ENCODE results near the gene GTF3C4.

GTF3C4 gene

GRCh38 chr9:132646726-132647125, 23.5 kb upstream of the GTF3C4 start:
- in situ Hi-C loops (cut with MboI; ENCODE audit: low sequenced_read_pairs), result no loop called here

DNA sequence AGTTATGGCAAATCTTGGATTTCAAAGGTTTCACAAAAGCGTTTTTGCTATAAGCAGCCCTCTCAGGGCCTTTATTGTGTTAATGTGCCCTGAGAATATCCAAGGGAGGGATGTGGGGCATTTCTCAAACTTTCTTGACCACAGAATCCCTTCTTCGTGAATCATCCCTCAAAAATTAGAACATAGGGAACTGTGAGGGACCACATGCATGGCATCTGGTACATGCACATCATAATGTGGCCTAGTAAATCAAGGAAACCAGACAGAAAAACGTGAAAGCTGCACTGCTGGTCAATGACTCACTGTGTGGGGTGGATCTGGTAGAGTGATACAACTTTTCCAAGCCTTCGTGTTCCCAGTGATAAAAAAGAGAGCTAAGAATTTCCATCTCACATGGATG, 22.9 kb upstream of the GTF3C4 start:
- in situ Hi-C loops (cut with MboI; ENCODE audit: low sequenced_read_pairs), result no loop called here

DNA sequence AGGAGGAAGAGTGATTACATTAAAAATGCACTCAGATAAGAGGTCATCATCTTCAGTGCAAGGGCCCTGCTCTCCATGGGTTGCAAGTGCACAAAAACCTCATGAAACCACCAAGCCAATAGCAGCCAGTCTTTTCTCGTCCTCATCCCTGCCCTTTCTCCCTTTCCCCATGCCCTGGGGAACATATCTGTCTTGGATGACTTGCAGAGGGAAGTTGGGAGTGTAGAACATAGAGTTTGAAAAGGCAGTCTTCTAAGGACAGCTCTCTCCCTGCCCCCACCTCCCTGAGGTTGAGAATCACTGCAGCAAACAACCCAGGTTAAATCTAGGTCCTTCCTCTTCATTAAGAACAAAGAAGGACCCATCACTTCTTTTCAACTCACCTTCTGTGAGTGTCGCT, 22.5 kb upstream of the GTF3C4 start:
- in situ Hi-C loops (cut with MboI; ENCODE audit: low sequenced_read_pairs), result no loop called here

DNA sequence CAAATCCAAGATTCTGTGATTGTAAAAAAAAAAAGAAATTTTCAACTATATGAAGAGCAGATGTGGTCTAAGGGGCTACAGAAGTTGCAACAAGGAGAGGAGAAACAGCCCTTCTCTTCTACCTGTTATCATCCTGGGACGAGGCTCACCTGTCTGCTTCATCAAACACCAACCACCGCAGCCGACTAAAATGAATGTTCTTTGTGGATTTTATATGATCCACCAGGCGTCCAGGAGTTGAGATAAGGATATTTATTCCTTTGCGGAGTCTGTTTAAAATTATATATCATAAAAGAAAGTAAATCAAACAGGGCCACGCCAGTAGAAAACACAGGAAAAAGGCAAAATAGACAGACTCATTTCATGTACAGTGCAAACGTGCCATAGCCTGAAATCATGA, 22.0 kb upstream of the GTF3C4 start:
- in situ Hi-C loops (cut with MboI; ENCODE audit: low sequenced_read_pairs), result no loop called here

DNA sequence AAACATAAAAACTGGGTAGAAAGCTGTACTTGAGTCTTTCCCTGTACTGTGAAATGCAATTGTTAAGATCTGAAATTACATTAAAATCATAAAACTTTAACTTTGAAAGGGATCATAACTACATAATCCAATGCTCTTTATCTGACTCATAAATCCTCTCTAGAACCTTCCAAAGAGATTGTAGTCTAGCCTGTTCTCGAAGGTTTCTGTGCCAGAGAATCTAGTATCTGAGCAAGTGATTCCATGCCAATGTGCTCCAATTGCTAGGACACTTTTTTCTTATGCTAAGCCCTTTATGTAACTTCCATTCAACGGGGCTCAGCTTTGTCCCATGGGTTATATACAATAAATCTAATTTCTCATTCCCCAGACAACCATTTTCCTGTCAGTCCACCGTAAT, 21.6 kb upstream of the GTF3C4 start:
- in situ Hi-C loops (cut with MboI; ENCODE audit: low sequenced_read_pairs), result no loop called here

DNA sequence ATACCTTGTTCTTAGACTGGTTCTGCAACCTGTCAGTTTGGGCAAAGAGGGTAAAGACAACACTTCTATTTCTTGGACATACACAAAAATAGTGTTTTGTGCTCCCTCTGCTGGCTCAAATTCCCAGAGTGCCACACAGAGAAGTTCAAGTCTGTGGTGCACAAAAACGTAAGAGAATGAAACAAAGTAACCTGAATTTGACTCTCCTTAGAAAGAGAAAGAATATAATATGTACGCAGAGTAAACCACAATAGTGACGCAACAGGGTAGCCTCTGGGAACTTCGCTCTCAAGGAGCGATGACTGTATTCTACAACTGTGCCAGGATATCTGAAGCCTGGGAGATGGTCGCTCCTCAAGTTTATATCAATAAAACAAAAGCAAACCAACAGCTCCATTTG, 19.0 kb upstream of the GTF3C4 start:
- in situ Hi-C loops (cut with MboI; ENCODE audit: low sequenced_read_pairs), result no loop called here

GRCh38 chr9:132656299-132656698, 14.0 kb upstream of the GTF3C4 start:
- in situ Hi-C loops (cut with MboI; ENCODE audit: low sequenced_read_pairs), result no loop called here

DNA sequence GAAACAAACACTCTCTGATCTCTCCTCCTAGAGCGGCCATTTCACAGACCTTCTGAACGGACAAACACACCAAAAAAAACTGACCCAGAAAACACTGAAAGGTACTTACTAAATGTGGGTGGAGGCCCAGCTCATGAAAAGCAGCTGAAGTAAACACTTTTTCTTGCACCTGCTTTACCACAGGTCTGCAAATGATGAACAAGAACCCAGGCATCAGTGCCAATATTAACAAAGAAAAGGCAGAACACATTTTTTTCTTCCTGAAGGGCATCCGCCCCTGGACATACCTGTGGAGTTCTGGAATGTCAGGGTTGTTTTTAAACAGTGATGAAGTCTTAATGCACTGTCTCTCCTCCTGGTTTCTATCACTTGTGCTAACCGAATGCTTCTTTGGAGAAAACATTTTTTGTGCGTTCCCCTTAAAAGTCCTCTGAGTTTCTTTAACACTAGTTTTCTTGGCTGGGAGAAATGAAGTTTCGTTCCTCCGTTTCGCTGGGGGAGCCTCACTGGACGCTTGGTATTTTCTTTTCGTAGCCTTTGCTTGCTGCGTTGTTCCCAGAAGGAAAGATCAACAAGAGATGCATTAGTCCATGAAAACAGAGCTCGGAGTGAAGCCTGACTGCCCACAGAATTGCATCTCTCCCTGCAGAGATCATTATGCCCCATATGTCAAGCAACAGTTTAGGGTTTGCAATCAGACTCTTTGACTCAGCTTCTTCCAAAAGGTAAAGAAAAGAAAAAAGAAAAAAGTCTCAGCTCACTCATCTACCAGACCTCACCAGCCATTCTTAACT, 7.9 kb upstream of the GTF3C4 start:
- in situ Hi-C loops (cut with MboI; ENCODE audit: low sequenced_read_pairs), result no loop called here

DNA sequence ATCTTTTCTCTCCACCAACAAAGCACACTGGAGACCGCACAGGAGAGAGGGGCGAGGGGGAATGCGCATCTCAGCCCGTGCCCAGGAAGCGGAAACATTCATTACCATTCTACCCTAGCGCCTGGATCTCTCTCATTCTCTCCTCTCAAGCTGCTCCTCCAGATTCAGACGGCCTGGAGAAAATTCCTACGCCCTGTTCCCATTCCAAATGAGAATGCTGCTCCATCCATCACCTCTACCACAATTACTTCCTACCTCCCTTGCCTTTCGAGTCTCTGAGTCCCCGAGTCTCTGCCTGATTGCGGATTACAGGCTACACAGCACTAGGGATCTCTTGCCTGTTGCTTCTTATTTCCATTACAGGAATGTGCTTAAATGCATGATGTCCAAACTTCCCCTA, 7.1 kb upstream of the GTF3C4 start:
- in situ Hi-C loops (cut with MboI; ENCODE audit: low sequenced_read_pairs), result no loop called here

GRCh38 chr9:132663851-132664250, 6.4 kb upstream of the GTF3C4 start:
- in situ Hi-C loops (cut with MboI; ENCODE audit: low sequenced_read_pairs), result no loop called here

- in situ Hi-C loops (cut with MboI; ENCODE audit: low sequenced_read_pairs), result no loop called here
Measured at GRCh38 chr9:132669319-132669697, 956 bp upstream of the GTF3C4 start.

- in situ Hi-C loops (cut with MboI; ENCODE audit: low sequenced_read_pairs), result no loop called here
Measured at GRCh38 chr9:132669698-132670456, 387 bp upstream of the GTF3C4 start, which contains the start of gene DDX31. DDX31 (minus strand) TSS chr9:132669983; CDS start chr9:132669934, 49 bp downstream.

- in situ Hi-C loops (cut with MboI; ENCODE audit: low sequenced_read_pairs), result no loop called here
Measured at GRCh38 chr9:132671620-132672412, 1.6 kb downstream of the GTF3C4 start.

- in situ Hi-C loops (cut with MboI; ENCODE audit: low sequenced_read_pairs), result no loop called here
Measured at GRCh38 chr9:132672413-132672690, 2.1 kb downstream of the GTF3C4 start.

GRCh38 chr9:132673355-132673754, 3.1 kb downstream of the GTF3C4 start:
- in situ Hi-C loops (cut with MboI; ENCODE audit: low sequenced_read_pairs), result no loop called here

GRCh38 chr9:132674485-132674884, 4.2 kb downstream of the GTF3C4 start:
- in situ Hi-C loops (cut with MboI; ENCODE audit: low sequenced_read_pairs), result no loop called here

DNA sequence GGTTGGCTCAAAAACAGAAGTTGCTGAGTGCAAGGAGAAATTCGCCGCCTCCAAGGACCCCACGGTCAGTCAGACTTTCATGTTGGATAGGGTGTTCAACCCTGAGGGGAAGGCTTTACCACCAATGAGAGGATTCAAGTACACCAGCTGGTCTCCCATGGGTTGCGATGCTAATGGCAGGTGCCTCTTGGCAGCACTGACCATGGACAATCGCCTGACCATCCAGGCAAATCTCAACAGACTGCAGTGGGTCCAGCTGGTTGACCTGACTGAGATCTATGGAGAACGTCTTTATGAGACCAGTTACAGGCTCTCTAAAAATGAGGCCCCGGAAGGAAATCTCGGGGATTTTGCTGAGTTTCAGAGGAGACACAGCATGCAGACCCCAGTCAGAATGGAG, 7.7 kb downstream of the GTF3C4 start:
- in situ Hi-C loops (cut with MboI; ENCODE audit: low sequenced_read_pairs), result no loop called here

DNA sequence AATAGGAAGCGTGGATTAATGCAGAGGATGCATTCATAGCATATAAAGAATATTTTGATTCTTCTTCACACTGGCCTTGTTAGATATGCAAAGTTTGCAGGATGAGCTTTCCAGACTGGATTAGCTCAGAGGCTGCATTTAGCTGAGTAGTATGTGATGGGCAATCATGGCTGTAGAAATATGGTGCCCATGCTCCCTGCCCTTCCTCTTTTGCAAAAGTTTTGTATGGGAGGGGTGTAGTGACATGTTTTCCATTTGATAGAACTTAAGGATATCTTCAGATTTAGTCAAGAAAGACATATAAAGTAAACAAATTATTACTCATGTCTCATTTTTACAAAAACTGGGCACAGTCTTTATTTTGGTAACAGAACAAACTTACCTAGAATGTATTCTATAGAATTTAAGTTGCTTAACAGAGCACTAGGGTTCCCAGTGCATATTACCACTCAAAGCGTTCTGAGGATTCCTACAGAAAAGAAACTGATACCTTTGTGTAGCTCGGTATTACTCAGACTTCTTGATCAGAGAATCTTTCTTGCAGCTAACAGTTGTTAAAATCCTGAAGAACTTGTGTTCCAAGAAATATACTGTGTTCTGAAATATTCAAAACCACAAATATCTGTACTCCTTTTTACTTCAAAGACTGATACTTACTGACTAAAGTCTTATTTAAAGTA, 9.8 kb downstream of the GTF3C4 start:
- in situ Hi-C loops (cut with MboI; ENCODE audit: low sequenced_read_pairs), result no loop called here

DNA sequence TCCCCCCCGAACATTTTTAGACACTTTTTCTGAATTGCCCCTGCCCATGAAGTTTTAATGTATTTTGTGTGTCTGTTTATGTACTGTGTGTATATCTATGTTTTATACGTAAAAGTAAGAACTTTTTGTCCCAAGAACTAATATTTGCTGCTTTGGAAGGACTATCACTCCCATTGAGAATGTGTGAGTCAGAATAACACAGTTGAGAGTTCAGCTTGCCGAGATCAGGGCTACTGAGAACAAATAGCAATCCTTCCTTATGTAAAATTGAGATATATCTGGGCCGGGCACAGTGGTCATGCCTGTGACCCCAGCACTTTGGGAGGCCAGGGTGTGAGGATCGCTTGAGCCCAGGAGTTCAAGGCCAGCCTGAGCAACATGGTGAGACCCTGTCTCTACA, 11.3 kb downstream of the GTF3C4 start:
- in situ Hi-C loops (cut with MboI; ENCODE audit: low sequenced_read_pairs), result no loop called here

DNA sequence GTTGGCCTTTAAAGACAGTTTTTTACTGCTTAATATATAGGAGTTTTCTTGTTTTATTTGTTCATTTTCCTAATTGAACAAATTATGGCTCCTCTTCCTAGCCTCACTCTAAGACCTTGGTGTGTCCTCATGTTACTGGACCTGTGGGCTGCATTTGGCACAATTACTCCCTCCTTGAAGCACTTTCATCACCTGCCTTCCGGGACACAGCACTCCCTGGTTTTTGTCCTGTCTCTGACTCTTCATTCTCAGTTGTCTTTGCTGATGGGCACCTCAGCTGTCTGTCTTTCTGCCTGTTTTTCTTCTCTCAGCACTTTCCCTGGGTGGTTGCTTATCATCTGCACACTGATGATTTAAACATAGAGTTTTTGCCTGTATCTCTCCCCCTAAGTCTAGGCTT, 13.6 kb downstream of the GTF3C4 start:
- in situ Hi-C loops (cut with MboI; ENCODE audit: low sequenced_read_pairs), result no loop called here

GRCh38 chr9:132690696-132691095, 20.4 kb downstream of the GTF3C4 start:
- in situ Hi-C loops (cut with MboI; ENCODE audit: low sequenced_read_pairs), result no loop called here

All from HL-60/S4 treated with phorbol 12-myristate 13-acetate at 8.2 ng/mL for 4 days and 3 days (cell line).